ENCODE results near the gene STK35.

Gene STK35

DNA sequence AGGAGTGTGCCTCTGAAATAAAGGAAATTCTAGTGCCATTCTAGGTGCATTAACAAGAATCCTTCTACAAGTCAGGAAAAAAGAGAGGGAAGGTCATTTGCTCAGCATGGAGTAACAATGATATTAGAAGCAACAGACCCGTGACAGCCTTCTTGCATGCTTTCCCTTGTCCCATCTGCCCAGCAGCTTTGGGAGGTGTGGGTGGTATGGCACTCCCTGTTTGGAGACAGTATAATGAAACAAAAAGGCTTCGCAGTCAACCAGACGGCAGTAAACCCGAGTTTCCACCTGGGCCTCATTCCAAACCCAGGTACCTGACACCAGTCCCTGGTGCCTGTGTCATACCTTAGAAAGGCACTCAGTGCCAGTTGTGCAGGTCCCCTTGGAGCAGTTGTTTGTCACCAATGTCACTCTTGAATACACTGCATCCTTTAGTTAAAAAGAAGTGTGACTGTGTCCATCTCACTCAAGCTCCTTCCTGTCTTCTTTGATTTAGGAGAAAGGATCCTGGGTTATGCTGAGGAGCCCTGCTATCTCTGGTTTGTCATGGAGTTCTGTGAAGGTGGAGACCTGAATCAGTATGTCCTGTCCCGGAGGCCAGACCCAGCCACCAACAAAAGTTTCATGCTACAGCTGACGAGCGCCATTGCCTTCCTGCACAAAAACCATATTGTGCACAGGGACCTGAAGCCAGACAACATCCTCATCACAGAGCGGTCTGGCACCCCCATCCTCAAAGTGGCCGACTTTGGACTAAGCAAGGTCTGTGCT, 14.7 kb downstream of the STK35 start:
- TF ChIP-seq ZFX (IDR thresholded peaks at IDR 0.05; ENCODE audit: borderline replicate concordance): no peak
- TF ChIP-seq, protein P1, sequence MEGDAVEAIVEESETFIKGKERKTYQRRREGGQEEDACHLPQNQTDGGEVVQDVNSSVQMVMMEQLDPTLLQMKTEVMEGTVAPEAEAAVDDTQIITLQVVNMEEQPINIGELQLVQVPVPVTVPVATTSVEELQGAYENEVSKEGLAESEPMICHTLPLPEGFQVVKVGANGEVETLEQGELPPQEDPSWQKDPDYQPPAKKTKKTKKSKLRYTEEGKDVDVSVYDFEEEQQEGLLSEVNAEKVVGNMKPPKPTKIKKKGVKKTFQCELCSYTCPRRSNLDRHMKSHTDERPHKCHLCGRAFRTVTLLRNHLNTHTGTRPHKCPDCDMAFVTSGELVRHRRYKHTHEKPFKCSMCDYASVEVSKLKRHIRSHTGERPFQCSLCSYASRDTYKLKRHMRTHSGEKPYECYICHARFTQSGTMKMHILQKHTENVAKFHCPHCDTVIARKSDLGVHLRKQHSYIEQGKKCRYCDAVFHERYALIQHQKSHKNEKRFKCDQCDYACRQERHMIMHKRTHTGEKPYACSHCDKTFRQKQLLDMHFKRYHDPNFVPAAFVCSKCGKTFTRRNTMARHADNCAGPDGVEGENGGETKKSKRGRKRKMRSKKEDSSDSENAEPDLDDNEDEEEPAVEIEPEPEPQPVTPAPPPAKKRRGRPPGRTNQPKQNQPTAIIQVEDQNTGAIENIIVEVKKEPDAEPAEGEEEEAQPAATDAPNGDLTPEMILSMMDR (IDR thresholded peaks at IDR 0.05): no peak
- no peak overlapping the region for H3K27ac ChIP-seq

GRCh38 chr20:2118783-2119182, 17.2 kb downstream of the STK35 start:
- TF ChIP-seq, protein P1 (IDR thresholded peaks at IDR 0.05): no peak
- TF ChIP-seq ZFX (IDR thresholded peaks at IDR 0.05; ENCODE audit: borderline replicate concordance): no peak
- no peak overlapping the region for H3K27ac ChIP-seq

DNA sequence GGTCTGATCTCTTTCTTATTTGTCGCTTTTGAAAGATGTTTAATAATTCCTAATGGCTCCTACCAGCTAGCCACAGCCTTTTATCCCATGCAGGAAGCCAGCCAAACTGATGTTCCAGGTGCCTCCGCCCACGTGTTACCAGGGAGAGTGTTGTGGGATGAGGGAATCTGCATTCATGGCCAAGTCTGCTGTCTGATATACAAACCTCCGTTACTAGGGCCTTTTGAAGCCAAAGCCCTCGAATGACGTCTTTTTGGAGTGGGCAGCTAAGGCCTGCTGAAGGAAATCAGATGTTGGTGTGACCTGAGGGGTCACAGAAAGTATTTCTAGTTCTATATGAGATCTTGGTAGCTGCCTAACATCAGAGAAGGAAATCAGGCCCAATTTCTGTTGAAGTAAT, 21.3 kb downstream of the STK35 start:
- TF ChIP-seq, protein P1 (IDR thresholded peaks at IDR 0.05): no peak
- TF ChIP-seq ZFX (IDR thresholded peaks at IDR 0.05; ENCODE audit: borderline replicate concordance): no peak
- no peak overlapping the region for H3K27ac ChIP-seq

DNA sequence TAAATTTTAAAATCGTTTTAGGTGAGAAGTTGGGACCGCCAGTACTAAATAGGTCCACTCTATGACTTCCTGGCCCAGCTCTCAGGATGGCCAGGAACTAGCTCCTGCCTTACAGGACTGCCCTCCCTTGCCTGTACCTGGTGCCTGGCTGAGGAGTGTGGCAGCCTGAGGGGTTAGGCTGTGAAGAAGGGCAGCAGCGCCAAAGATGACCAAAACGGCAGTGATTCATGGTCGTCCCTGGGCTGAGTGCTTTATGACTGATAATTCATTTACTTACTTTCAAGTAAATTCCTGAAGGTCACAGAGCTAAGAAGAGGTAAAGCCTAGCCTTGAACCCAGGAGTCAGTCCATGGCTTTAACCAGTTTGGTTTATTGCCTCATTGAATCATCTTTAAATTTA, 22.1 kb downstream of the STK35 start:
- TF ChIP-seq ZFX (IDR thresholded peaks at IDR 0.05; ENCODE audit: borderline replicate concordance): no peak
- TF ChIP-seq, protein P1 (IDR thresholded peaks at IDR 0.05): no peak

DNA sequence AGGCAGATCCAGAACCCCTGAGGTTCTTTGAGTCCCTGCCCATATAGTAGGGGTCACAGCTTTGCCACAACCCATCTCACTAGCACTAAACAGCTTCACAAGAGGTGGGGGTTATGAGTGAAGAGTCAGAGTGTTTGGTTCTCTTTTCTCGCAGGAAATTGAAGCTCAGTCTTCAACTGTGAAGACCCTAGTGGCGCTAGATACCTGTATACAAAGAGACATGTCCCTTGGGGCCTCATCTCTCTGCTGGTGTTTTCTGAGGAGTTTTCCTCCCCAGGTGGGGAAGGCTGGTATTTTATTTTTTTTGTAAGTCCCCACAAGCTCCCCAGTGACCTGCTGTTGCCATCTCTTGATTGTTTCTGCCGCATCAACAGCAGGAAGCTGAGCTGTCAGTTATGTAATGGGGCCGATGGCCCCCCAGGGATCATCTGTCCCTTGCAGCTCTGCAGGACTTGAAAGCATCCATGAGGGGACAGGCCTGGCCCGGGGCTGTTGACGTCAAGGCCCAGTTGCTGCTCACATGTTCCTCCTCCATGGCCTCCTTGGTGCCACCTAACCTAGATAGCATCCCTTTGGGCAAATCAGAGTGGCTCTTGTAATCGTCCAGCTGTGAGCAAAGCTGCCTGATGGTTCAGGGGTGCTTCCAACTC, 23.1 kb downstream of the STK35 start:
- H3K27ac ChIP-seq: no peak overlapping the region
- no peak for TF ChIP-seq ZFX (IDR thresholded peaks at IDR 0.05; ENCODE audit: borderline replicate concordance)
- TF ChIP-seq, protein P1 (IDR thresholded peaks at IDR 0.05): no peak

More for the DNA sequence above, 22.1 kb downstream of the STK35 start:
- H3K27ac ChIP-seq: no peak overlapping the region

- no peak for TF ChIP-seq ZFX (IDR thresholded peaks at IDR 0.05; ENCODE audit: borderline replicate concordance)
- TF ChIP-seq, protein P1 (IDR thresholded peaks at IDR 0.05): no peak
- no peak overlapping the region for H3K27ac ChIP-seq
These were observed 24.0 kb downstream of the STK35 start for GRCh38 chr20:2125474-2126112.

GRCh38 chr20:2127238-2127637, 25.6 kb downstream of the STK35 start:
- TF ChIP-seq ZFX (IDR thresholded peaks at IDR 0.05; ENCODE audit: borderline replicate concordance): no peak
- TF ChIP-seq, protein P1 (IDR thresholded peaks at IDR 0.05): no peak
- H3K27ac ChIP-seq: no peak overlapping the region
